HepG2 (cell line): ENCODE measurements around the gene ALMS1. TPM values are rescaled to one million over a fixed set of nuclear protein-coding genes. Genes with fewer than 3 reads are reported as not detected.

ENCODE experiments used
- DR1 ChIP-seq: sonication (generic); formaldehyde crosslinking; IDR thresholded peaks from 2 replicates; pipeline ENCODE4 v1.8.0; 2021; ENCODE audit warnings: mild to moderate bottlenecking, missing genetic modification reagents, inconsistent platforms
- ETV5 ChIP-seq: IDR thresholded peaks from 2 replicates; pipeline ENCODE4 v1.6.1; 2018; ENCODE audit warnings: missing biosample characterization, missing genetic modification reagents, inconsistent platforms, borderline replicate concordance
- IRF2 ChIP-seq: IDR thresholded peaks from 2 replicates; pipeline ENCODE4 v1.6.1; 2018; ENCODE audit warnings: missing genetic modification reagents, missing compliant biosample characterization
- KLF12 ChIP-seq: sonication (generic); formaldehyde crosslinking; IDR thresholded peaks from 2 replicates; pipeline ENCODE4 v1.4.0; 2020; ENCODE audit warnings: missing genetic modification reagents, borderline replicate concordance
- MED13 ChIP-seq: sonication (generic); formaldehyde crosslinking; IDR thresholded peaks from 2 replicates; pipeline ENCODE4 v1.5.0; 2020; ENCODE audit warnings: missing genetic modification reagents
- NCOA5 ChIP-seq: sonication (generic); formaldehyde crosslinking; IDR thresholded peaks from 2 replicates; pipeline ENCODE4 v1.4.0; 2020; ENCODE audit warnings: missing genetic modification reagents
- NR3C1 ChIP-seq: sonication (generic); formaldehyde crosslinking; IDR thresholded peaks from 2 replicates; pipeline ENCODE4 v1.4.0; 2020; ENCODE audit warnings: missing genetic modification reagents
- REPIN1 ChIP-seq: sonication (generic); formaldehyde crosslinking; IDR thresholded peaks from 2 replicates; pipeline ENCODE4 v1.8.0; 2022; ENCODE audit warnings: missing genetic modification reagents, low read depth, mild to moderate bottlenecking, borderline replicate concordance
- SMAD3 ChIP-seq: sonication (generic); formaldehyde crosslinking; IDR thresholded peaks from 2 replicates; pipeline ENCODE4 v1.4.0; 2020; ENCODE audit warnings: missing genetic modification reagents
- SMARCC2 ChIP-seq: fragments of 450-650 bp; IDR thresholded peaks from 2 replicates; pipeline ENCODE4 v1.6.1; 2017; ENCODE audit warnings: antibody characterized with exemption, mild to moderate bottlenecking
- SRSF4 ChIP-seq: fragments of 200-400 bp; formaldehyde crosslinking; IDR thresholded peaks from one replicate; pipeline ENCODE4 v1.6.1; 2018; ENCODE audit warnings: mild to moderate bottlenecking, low read depth, low read length, moderate library complexity; ENCODE audit not compliant: poor library complexity, severe bottlenecking
- TARDBP ChIP-seq: sonication (generic); formaldehyde crosslinking; IDR thresholded peaks from 2 replicates; pipeline ENCODE4 v1.8.0; 2022; ENCODE audit warnings: mild to moderate bottlenecking, missing genetic modification reagents
- ZFP62 ChIP-seq: sonication (generic); formaldehyde crosslinking; IDR thresholded peaks from 2 replicates; pipeline ENCODE4 v1.4.0; 2020; ENCODE audit warnings: missing genetic modification reagents
- ZHX1 ChIP-seq: sonication (generic); formaldehyde crosslinking; IDR thresholded peaks from 2 replicates; pipeline ENCODE4 v1.8.1; 2022; ENCODE audit warnings: low read depth, mild to moderate bottlenecking, missing genetic modification reagents
- ZNF17 ChIP-seq: sonication (generic); formaldehyde crosslinking; IDR thresholded peaks from 2 replicates; pipeline ENCODE4 v1.5.0; 2020; ENCODE audit warnings: mild to moderate bottlenecking, missing genetic modification reagents
- ZNF318 ChIP-seq: sonication (generic); formaldehyde crosslinking; IDR thresholded peaks from 2 replicates; pipeline ENCODE4 v1.4.0; 2020; ENCODE audit warnings: mild to moderate bottlenecking, missing genetic modification reagents
- ZNF350 ChIP-seq: sonication (generic); formaldehyde crosslinking; IDR thresholded peaks from 2 replicates; pipeline ENCODE4 v1.4.0; 2020; ENCODE audit warnings: mild to moderate bottlenecking, low read depth, missing genetic modification reagents, borderline replicate concordance
- ZNF503 ChIP-seq: sonication (generic); formaldehyde crosslinking; IDR thresholded peaks from 2 replicates; pipeline ENCODE4 v1.4.0; 2020; ENCODE audit warnings: missing genetic modification reagents
- polyA plus RNA-seq, 8 experiments: library from polyadenylated mRNA; depleted of rRNA in 3 of 8; stranded (reverse) in 7 of 8; unstranded in 1 of 8; fragments of >200 nt; fragmentation: Illumina TruSeq in 4 of 8; extraction: Trizol in 4 of 8; gene quantifications; 2 replicates each; pipeline versions ENCODE4 v1.2.1 to v1.2.3, GENCODE V29; 2011 to 2016; ENCODE audit warnings: low read depth in 4 of 8, missing spikeins in 1 of 8, mixed read lengths in 1 of 8; ENCODE audit not compliant: insufficient read depth in 1 of 8
- total RNA-seq, 5 experiments: library from RNA; depleted of rRNA; stranded (reverse); fragments of >200 nt; fragmentation: Illumina TruSeq; extraction: Trizol; gene quantifications; 2 replicates each; pipeline ENCODE4 v1.2.3, GENCODE V29; 2016; ENCODE audit warnings: low read depth in 1 of 5

The ALMS1 gene
- total and polyA plus RNA-seq, 2 of the 13 experiments (the other 11 are each of a cell fraction or from before 2014, with no cell fraction given), result 12.9 to 21.2 TPM

- TF ChIP-seq ZNF318 (CRISPR knock-in tag) (no peak; the same call in 1 of the 2 replicates), MED13 (no peak), DR1 (CRISPR knock-in tag) (no peak), ETV5 (CRISPR knock-in tag) (peak; percentile 98), NCOA5 (CRISPR knock-in tag) (no peak), KLF12 (CRISPR knock-in tag) (no peak), REPIN1 (no peak), SMARCC2 (no peak), ZNF503 (no peak), TARDBP (CRISPR knock-in tag) (peak; percentile 83; the same call in 1 of the 2 replicates), IRF2 (CRISPR knock-in tag) (peak; percentile 51), SMAD3 (CRISPR knock-in tag) (0 out of 2 replicates have a peak, but pooled peaks have one; percentile 37), SRSF4 (no peak), ZNF350 (CRISPR knock-in tag) (peak; percentile 59), NR3C1 (CRISPR knock-in tag) (no peak), ZFP62 (CRISPR knock-in tag) (no peak), ZNF17 (no peak), ZHX1 (CRISPR knock-in tag) (no peak)
These were observed 256.8 kb downstream of the ALMS1 start, which contains the start of gene NAT8 (continued) for GRCh38 chr2:73642338-73643018.
